Rectal smooth muscle tissue (tissue), 1 donor: ENCODE results near the gene TOMM22.

ENCODE experiments used
- H3K27ac ChIP-seq: one replicate; pipeline ENCODE4 v1.7.0; 2013; ENCODE audit warnings: low read depth, low read length, inconsistent platforms
- H3K27me3 ChIP-seq: one replicate; pipeline ENCODE4 v1.7.0; 2013; ENCODE audit warnings: low read length; ENCODE audit not compliant: control insufficient read depth, insufficient read depth
- H3K36me3 ChIP-seq: one replicate; pipeline ENCODE4 v1.7.0; 2013; ENCODE audit warnings: low read length; ENCODE audit not compliant: control insufficient read depth, insufficient read depth
- H3K4me1 ChIP-seq: one replicate; pipeline ENCODE4 v1.7.0; 2013; ENCODE audit warnings: low read length; ENCODE audit not compliant: control insufficient read depth, insufficient read depth
- H3K4me3 ChIP-seq: one replicate; pipeline ENCODE4 v1.7.0; 2013; ENCODE audit warnings: low read length
- H3K9ac ChIP-seq: one replicate; pipeline ENCODE4 v1.7.0; 2013; ENCODE audit warnings: low read length

TOMM22 gene

DNA sequence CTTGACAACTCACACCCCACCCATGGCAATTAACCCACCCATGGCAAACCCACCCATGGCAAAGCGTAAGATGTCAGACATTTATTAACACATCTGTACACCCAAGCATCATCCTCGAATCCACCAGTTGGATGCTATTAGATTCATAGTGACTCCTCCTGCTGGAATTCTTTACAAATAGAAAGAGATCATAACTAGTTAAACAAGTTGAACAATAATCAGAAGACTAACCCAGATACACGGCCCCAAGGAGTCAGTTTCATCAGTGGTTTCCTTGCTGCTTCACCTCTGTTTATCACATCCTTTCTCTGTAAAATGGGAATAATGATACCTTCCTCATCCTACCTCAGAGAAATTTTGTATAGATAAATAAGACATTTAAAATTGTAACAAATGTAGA is 29.1 kb downstream of the TOMM22 start:
- Histone ChIP-seq H3K27ac (no peak overlapping the region), H3K36me3 (peaks cover 2% of the 10 kb centered on the region), H3K4me1 (peaks cover 8% of the 10 kb centered on the region), H3K27me3 (no peaks in the 10 kb centered on the region), H3K4me3 (no peak overlapping the region), H3K9ac (no peak overlapping the region)

DNA sequence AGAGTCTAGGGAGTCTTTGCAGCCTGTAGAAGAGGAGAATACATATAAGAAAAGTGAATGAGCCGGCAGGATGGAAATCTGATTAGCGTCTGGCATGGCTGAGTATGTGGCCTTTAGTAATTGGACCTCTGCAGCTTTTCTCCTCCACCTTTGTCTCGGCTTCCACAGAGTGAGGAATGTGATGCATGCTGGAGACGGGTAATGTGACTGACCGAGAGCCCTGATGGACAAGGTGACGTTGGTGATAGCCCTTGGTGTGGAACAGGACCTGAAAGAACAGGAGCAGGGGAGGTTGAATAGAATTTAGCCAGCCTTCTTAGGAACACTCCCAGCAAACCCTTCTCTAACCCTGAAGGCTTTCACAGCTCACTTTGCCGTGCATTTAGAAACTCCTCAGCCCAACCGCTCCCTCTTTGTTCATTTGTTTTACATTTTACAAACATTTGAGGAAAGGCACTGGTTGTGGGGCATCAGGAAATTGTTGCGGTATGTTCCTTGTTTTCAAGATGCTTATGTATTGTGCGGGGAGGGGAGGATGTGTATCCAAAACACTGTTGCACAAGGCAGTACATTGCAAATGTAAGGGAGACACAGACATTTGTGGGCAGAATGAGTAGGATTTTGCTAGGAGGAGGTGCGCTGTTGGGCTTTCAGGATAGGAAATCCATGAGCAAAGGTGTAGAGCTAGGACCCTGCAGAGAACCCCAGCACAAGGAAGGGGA is 30.9 kb downstream of the TOMM22 start:
- Histone ChIP-seq H3K9ac (no peak overlapping the region), H3K4me3 (no peak overlapping the region), H3K27ac (no peak overlapping the region), H3K27me3 (no peaks in the 10 kb centered on the region), H3K4me1 (no peaks in the 10 kb centered on the region), H3K36me3 (peaks cover 17% of the 10 kb centered on the region)

DNA sequence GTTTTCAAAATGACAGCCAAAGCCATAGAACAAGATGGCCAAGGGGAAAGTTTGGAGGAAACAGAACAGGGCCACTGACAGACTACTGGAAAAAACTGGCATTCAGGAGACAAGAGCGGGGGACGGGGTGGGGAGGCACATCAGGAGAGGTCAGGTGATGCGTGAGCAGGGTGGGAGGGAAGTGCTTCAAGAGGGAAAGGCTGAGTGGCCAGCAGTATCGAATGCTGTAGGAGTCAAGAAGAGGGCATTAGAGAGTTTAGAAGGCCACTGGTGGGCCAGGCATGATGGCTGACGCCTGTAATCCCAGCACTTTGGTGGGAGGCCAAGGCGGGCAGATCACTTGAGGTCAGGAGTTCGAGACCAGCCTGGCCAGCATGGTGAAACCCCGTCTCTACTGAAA is 32.2 kb downstream of the TOMM22 start:
- Histone ChIP-seq H3K4me3 (no peak overlapping the region), H3K27ac (no peak overlapping the region), H3K9ac (no peak overlapping the region), H3K36me3 (peaks cover 20% of the 10 kb centered on the region), H3K27me3 (no peaks in the 10 kb centered on the region), H3K4me1 (no peaks in the 10 kb centered on the region)

DNA sequence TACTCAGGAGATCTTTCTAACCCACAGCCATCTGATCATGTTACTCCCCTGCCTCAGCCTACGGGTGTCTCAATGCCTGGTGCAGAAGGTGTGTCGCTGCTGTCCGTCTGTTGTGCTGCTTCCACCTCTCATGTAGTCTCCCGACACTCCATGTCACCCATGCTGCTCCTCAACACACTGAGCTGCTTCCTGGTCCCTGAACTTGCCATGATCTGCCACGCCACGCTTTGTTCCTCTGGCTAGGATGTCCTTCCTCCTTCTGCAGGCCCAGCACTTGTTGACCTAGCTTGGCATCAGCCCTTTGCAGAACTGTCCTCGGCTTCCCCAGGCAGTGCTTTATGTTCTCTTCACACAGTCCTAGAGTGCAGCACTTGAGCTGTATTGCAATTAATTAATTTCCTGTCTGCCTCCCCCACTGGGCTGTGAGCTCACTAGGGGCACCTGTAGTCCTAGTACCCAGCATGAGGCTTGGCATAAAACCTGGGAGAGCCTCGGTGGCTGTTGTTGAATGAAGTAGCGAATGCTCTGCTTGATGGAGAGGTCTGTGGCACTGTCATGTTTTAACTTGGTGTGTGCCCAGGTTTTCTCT is 33.5 kb downstream of the TOMM22 start:
- H3K36me3 ChIP-seq: peaks cover 20% of the 10 kb centered on the region
- no peaks in the 10 kb centered on the region for H3K27me3 ChIP-seq
- no peak overlapping the region for H3K9ac ChIP-seq
- no peak overlapping the region for H3K4me3 ChIP-seq
- H3K4me1 ChIP-seq: no peaks in the 10 kb centered on the region
- no peak overlapping the region for H3K27ac ChIP-seq

DNA sequence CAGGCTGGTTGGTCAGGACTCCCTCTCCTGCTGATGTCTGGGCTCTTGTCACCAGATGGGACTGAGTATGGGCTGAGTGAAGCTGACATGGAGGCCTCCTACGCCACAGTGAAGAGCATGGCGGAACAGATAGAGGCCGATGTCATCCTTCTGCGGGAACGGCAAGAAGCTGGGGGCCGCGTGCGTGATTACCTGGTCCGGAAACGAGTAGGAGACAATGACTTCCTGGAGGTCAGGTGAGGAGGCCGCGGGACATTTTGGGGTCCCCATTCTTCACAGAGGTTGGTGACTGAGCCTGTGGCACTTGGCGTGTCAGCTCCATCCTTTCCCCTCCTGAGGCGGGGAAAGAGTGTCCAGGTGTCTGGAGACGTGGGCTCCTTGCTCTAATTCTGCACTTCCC is 34.1 kb downstream of the TOMM22 start:
- Histone ChIP-seq H3K27ac (no peak overlapping the region), H3K27me3 (no peaks in the 10 kb centered on the region), H3K4me3 (no peak overlapping the region), H3K4me1 (no peaks in the 10 kb centered on the region), H3K36me3 (peaks cover 20% of the 10 kb centered on the region), H3K9ac (no peak overlapping the region)

DNA sequence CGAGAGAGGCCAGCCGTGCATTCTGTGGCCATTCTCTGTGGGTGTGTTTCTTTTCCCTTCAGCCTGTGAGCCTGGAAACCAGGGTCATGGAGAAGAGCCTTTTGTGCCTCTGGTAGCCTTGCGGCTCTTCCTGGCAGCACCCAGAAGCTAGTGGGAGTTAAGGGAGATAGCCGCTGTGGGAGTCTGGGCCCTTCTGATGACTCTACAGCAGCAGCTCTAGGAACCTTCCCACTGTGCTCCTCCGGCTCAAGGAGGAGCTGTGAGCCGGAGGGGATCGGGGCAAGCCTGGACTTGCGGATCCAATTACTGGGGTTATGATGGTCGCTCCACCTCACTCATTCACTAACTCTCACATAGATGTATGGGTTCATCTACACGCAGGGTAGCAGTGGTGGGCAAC is 34.5 kb downstream of the TOMM22 start:
- H3K9ac ChIP-seq: no peak overlapping the region
- H3K4me1 ChIP-seq: no peaks in the 10 kb centered on the region
- no peak overlapping the region for H3K27ac ChIP-seq
- H3K27me3 ChIP-seq: no peaks in the 10 kb centered on the region
- H3K36me3 ChIP-seq: peaks cover 20% of the 10 kb centered on the region
- H3K4me3 ChIP-seq: no peak overlapping the region

DNA sequence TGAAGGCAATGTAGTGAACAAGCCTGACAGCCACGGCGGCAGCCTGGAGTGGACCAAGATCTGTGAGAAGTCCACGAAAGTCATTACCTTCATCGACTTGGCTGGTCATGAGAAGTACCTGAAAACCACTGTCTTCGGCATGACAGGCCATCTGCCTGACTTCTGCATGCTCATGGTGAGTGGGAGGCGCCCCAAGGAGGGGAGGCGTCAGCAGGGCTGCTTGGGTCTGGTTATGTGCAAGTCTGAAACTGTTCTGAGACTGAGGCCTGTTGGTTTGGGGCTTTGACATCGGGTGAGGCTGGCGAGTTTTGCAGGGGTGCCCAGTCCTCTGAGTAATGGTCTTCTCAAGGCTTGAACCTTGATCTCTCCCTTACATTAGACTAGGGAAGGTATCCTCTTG is 35.1 kb downstream of the TOMM22 start:
- peaks cover 20% of the 10 kb centered on the region for H3K36me3 ChIP-seq
- no peak overlapping the region for H3K4me3 ChIP-seq
- H3K9ac ChIP-seq: no peak overlapping the region
- no peaks in the 10 kb centered on the region for H3K27me3 ChIP-seq
- H3K27ac ChIP-seq: no peak overlapping the region
- H3K4me1 ChIP-seq: no peaks in the 10 kb centered on the region

DNA sequence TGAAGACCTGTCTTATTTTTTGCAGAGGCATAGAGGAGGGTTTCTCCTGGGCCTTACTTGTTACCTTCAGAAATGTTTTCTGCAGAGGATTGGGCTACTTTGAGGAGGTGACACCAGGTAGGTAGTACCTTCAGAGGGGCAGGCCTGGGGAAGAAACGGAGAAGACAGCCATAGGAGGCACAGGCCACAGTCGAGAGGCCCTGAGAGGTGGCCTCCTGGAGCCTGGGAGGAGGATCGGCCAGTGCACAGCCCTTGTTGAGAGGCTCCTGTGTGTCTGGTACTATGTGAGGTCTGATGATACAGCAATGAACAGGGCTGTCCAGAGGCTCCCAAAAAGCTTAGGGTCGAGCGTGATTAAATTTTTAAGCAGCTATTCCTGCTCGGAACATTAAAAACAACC is 35.5 kb downstream of the TOMM22 start:
- Histone ChIP-seq H3K9ac (no peak overlapping the region), H3K4me1 (no peaks in the 10 kb centered on the region), H3K27me3 (no peaks in the 10 kb centered on the region), H3K4me3 (no peak overlapping the region), H3K27ac (no peak overlapping the region), H3K36me3 (peaks cover 21% of the 10 kb centered on the region)

DNA sequence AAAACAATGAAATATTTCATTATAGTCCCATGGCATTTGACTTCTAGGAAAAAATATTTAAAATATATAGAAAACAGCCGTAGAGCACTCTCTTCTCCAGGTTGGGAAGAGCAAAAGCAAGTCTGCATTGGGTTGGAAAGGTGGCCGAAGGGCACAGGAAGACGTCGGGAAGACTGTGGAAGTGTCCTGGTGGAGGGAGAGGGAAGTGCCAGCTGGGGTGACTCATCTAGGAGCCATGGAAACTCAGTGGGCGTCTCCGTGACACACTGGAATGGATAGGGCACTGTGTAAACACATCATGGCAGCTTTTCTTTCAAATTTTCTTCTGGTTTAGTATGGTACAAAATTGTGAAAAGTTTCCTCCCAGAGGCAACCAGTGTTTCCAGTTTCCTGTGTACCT is 36.7 kb downstream of the TOMM22 start:
- Histone ChIP-seq H3K36me3 (peaks cover 33% of the 10 kb centered on the region), H3K27me3 (no peaks in the 10 kb centered on the region), H3K4me1 (no peaks in the 10 kb centered on the region), H3K27ac (no peak overlapping the region), H3K4me3 (no peak overlapping the region), H3K9ac (no peak overlapping the region)

DNA sequence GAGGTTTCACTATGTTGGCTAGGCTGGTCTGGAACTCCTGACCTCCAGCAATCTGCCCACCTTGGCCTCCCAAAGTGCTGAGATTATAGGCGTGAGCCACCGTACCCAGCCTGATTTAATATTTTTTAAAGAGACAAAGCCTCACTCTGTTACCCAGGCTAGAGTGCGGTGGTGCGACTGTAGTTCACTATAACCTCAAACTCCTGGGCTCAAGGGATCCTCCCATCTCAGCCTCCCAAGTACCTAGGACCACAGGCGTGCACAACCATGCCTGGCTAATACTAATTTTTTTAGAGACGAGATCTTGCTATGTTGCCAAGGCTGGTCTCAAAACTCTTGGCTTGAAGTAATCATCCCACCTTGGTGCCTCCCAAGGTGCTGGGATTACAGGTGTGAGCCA is 37.4 kb downstream of the TOMM22 start:
- no peak overlapping the region for H3K4me3 ChIP-seq
- peaks cover 37% of the 10 kb centered on the region for H3K36me3 ChIP-seq
- H3K27ac ChIP-seq: no peak overlapping the region
- H3K27me3 ChIP-seq: no peaks in the 10 kb centered on the region
- H3K4me1 ChIP-seq: no peaks in the 10 kb centered on the region
- no peak overlapping the region for H3K9ac ChIP-seq

DNA sequence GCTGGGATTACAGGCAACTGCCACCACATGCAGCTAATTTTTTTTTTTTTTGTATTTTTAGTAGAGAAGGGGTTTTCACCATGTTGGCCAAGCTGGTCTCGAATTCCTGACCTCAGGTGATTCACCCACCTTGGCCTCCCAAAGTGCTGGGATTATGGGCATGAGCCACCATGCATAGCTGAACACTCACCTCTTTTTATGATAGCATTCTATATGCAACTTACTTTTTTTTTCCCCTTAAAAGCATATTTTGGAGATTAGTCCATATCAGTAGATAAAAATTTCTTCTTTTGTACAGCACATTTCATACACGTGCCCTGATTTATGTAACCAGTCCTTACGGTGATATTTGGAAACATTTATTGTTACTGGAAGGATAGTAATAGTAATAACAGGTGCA is 38.6 kb downstream of the TOMM22 start:
- no peak overlapping the region for H3K27ac ChIP-seq
- no peak overlapping the region for H3K4me3 ChIP-seq
- peaks cover 47% of the 10 kb centered on the region for H3K36me3 ChIP-seq
- H3K4me1 ChIP-seq: no peaks in the 10 kb centered on the region
- no peak overlapping the region for H3K9ac ChIP-seq
- H3K27me3 ChIP-seq: no peaks in the 10 kb centered on the region

DNA sequence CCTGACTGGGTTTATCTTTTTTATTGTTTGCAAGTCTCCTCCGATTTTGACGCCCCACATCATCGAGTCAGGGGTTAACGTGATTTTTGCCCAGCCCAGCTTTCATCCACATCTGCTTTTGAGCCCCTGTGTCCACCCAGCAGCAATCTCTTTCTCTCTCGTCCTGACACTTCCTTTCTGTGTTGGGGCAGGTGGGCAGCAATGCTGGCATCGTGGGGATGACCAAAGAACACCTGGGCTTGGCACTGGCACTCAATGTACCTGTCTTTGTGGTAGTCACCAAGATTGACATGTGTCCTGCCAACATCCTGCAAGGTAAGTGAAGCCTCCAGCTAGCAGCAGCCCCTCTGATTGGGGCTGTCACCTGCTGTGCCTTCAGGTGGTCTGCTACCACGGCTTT is 39.8 kb downstream of the TOMM22 start:
- no peaks in the 10 kb centered on the region for H3K27me3 ChIP-seq
- H3K27ac ChIP-seq: no peak overlapping the region
- no peak overlapping the region for H3K9ac ChIP-seq
- H3K4me1 ChIP-seq: no peaks in the 10 kb centered on the region
- H3K36me3 ChIP-seq: peaks cover 49% of the 10 kb centered on the region
- no peak overlapping the region for H3K4me3 ChIP-seq

DNA sequence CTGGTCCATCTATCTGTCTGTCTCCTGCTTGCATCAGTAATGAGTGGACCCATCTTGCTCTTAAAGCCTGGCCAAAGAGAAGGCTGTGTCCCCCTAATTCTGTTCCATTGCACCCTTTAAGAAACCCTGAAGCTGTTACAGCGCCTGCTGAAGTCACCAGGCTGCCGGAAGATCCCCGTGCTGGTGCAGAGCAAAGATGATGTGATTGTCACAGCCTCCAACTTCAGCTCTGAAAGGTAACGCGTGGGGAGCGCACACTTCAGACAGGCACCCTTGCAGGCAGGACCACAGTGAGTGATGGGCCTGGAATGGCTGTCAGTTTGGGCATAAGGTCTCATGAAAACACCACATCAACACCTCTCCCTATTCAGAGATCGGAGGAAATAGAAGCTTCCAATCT is 42.4 kb downstream of the TOMM22 start:
- no peak overlapping the region for H3K9ac ChIP-seq
- H3K27ac ChIP-seq: no peak overlapping the region
- H3K4me3 ChIP-seq: no peak overlapping the region
- no peaks in the 10 kb centered on the region for H3K27me3 ChIP-seq
- H3K36me3 ChIP-seq: peaks cover 64% of the 10 kb centered on the region
- no peaks in the 10 kb centered on the region for H3K4me1 ChIP-seq
